Measurements from ENCODE around the gene CCDC77. TPM values are rescaled to one million over a fixed set of nuclear protein-coding genes. Genes with fewer than 3 reads are reported as not detected.

CCDC77 gene
- total RNA-seq, 2 experiments from 2014 or later, result 16.8 to 18.9 TPM

Other genes with a start within 250 kb of the CCDC77 start
- gene SLC6A12, start 187.5 kb upstream of the CCDC77 start, total RNA-seq, result not detected
- under 1 TPM in 1 of 2 experiments, not detected in 1; 0.26 TPM for gene SLC6A13, start 138.8 kb upstream of the CCDC77 start, total RNA-seq
- 10 to 100 TPM; 81.5 to 87.7 TPM for gene KDM5A, start 12.3 kb upstream of the CCDC77 start, total RNA-seq
- gene B4GALNT3, start 58.3 kb downstream of the CCDC77 start, total RNA-seq, result 10 to 100 TPM; 10.9 to 11.1 TPM

Data from activated CD8-positive, alpha-beta T cell treated with anti-CD3 and anti-CD28 coated beads, Interleukin-2, amount 10 ng/mL, durations not matched to agents 7 days and 5 days (primary cell).